PC-3 (cell line): Measurements from ENCODE around the gene BGLAP. TPM values are rescaled to one million over a fixed set of nuclear protein-coding genes. Genes with fewer than 3 reads are reported as not detected.

Source experiments
- ATAC-seq: fragments of 200-7000 bp; cut with Tn5 transposase; 2 replicates; pipeline ENCODE4 v1.9.1; 2020; ENCODE audit warnings: mild to moderate bottlenecking, moderate library complexity
- BruUV-seq: library from RNA; stranded (reverse); fragments of 400-500 nt; replicated peaks from 2 replicates; lab custom pipeline; 2021; lab: Mats Ljungman, UMichigan
- CTCF ChIA-PET: fragments of 300-600 bp; sonication (Branson Sonifier 250); formaldehyde crosslinking; loops from one replicate; lab custom pipeline; 2022; ENCODE audit warnings: antibody characterized with exemption; lab: Charles Lee
- POLR2A ChIA-PET: fragments of 300-600 bp; sonication (Branson Sonifier 250); formaldehyde crosslinking; loops from one replicate; lab custom pipeline; 2022; ENCODE audit warnings: antibody characterized with exemption; ENCODE audit not compliant: unreplicated experiment; lab: Charles Lee
- DNase-seq: peaks from one replicate; pipeline ENCODE4 v3.0.0-alpha.2; 2015
- H2AFZ ChIP-seq: fragments of 300-600 bp; sonication (generic); 2 replicates; pipeline ENCODE4 v1.6.0; 2016; ENCODE audit warnings: antibody characterized with exemption, low read length
- H3F3A ChIP-seq: fragments of 300-600 bp; sonication (generic); one replicate; pipeline ENCODE4 v1.6.0; 2017; ENCODE audit warnings: antibody characterized with exemption, low read length, control low read depth, mild to moderate bottlenecking; ENCODE audit not compliant: unreplicated experiment
- H3K27ac ChIP-seq: fragments of 300-600 bp; sonication (generic); 2 replicates; pipeline ENCODE4 v1.5.1; 2016; ENCODE audit warnings: mild to moderate bottlenecking, low read length
- H3K27me3 ChIP-seq: fragments of 300-600 bp; sonication (generic); 2 replicates; pipeline ENCODE4 v1.6.1; 2016; ENCODE audit warnings: low read length, mixed read lengths
- H3K36me3 ChIP-seq: fragments of 300-600 bp; sonication (generic); 2 replicates; pipeline ENCODE4 v1.6.1; 2016; ENCODE audit warnings: low read depth, mixed run types, low read length, mixed read lengths
- H3K4me1 ChIP-seq: fragments of 300-600 bp; sonication (generic); 2 replicates; pipeline ENCODE4 v1.5.1; 2016; ENCODE audit warnings: low read length; ENCODE audit not compliant: insufficient read depth
- H3K4me2 ChIP-seq: fragments of 300-600 bp; sonication (generic); 2 replicates; pipeline ENCODE4 v1.6.0; 2016; ENCODE audit warnings: low read length
- H3K4me3 ChIP-seq: fragments of 300-600 bp; sonication (generic); 2 replicates; pipeline ENCODE4 v1.5.1; 2016; ENCODE audit warnings: mild to moderate bottlenecking, low read length, mixed read lengths
- H3K79me2 ChIP-seq: fragments of 300-600 bp; sonication (generic); 2 replicates; pipeline ENCODE4 v1.6.1; 2017; ENCODE audit warnings: low read length, mixed read lengths
- H3K9ac ChIP-seq: fragments of 300-600 bp; sonication (generic); 2 replicates; pipeline ENCODE4 v1.6.0; 2016; ENCODE audit warnings: mild to moderate bottlenecking, low read length
- H3K9me2 ChIP-seq: fragments of 300-600 bp; sonication (generic); replicated peaks from 2 replicates; pipeline ENCODE4 v1.6.1; 2016; ENCODE audit warnings: mixed run types, low read length, mixed read lengths
- H3K9me3 ChIP-seq: fragments of 300-600 bp; sonication (generic); 2 replicates; pipeline ENCODE4 v1.6.1; 2016; ENCODE audit warnings: low read length, mixed read lengths
- H4K20me1 ChIP-seq: fragments of 300-600 bp; sonication (generic); 2 replicates; pipeline ENCODE4 v1.6.1; 2016; ENCODE audit warnings: low read length, mixed read lengths
- EZH2 ChIP-seq: fragments of 300-600 bp; sonication (generic); IDR thresholded peaks from one replicate; pipeline ENCODE4 v1.6.1; 2017; ENCODE audit warnings: antibody characterized with exemption, mild to moderate bottlenecking, low read length; ENCODE audit not compliant: unreplicated experiment
- EZH2phosphoT487 ChIP-seq: fragments of 300-600 bp; sonication (generic); IDR thresholded peaks from 2 replicates; pipeline ENCODE4 v1.6.1; 2018; ENCODE audit warnings: mild to moderate bottlenecking, antibody characterized with exemption, low read length, borderline replicate concordance
- intact Hi-C: fragments of 100-400 bp; cut with micrococcal nuclease; formaldehyde crosslinking; loops from 2 replicates; pipeline ENCODE4 v1.9.0; 2023
- total RNA-seq: library from RNA; depleted of rRNA; stranded (reverse); fragments of >200 nt; gene quantifications from 2 replicates; pipeline ENCODE4 v1.2.3, GENCODE V29; 2014
- TF ChIP-seq, protein P1 (sequence below): fragments of 300-600 bp; sonication (generic); conservative IDR thresholded peaks from 2 replicates; pipeline ENCODE4 v1.5.1; 2017; ENCODE audit warnings: antibody characterized with exemption, low read depth, mild to moderate bottlenecking, low read length

BGLAP gene
- total RNA-seq, 1 experiment from 2014 or later, result 2.5 TPM

DNA sequence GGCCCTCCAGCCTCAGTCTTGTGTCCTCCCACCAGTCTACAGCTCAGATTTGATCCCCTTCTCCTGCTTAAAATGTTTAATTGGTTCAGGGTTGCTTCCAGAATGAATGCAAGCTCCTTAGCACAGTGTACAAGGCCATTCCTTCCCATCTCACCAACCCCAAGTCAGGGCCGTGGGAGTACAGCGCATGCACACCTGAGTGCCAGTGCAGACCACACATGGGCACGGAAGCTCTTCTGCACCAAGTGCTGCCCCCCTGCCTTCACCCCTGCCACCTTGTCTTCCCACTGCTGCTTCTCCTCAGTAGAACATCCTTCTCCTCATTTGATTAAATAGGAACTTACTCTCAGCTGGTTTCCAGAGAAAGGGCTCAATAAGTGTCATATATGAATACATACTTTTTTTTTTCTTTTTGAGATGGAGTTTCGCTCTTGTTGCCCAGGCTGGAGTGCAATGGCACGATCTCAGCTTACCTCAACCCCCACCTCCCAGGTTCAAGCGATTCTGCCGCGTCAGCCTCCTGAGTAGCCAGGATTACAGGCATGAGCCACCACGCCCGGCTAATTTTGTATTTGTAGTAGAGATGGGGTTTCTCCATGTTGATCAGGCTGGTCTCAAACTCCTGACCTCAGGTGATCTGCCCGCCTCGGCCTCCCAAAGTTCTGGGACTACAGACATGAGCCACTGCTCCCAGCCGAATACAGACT, 19.8 kb upstream of the BGLAP start:
- ChIA-PET POLR2A (no interaction called here), CTCF (no interaction called here)
- H3K4me3 ChIP-seq, result no peak overlapping the region
- no peak overlapping the region for H3K27ac ChIP-seq
- H3K27me3 ChIP-seq, result no peaks in the 10 kb centered on the region
- no peak overlapping the region for H3K9ac ChIP-seq
- no peaks in the 10 kb centered on the region for H3K9me3 ChIP-seq
- H3K9me2 ChIP-seq, result no peaks in the 10 kb centered on the region
- H4K20me1 ChIP-seq, result no peaks in the 10 kb centered on the region
- ATAC-seq (no peak), DNase-seq (no peak)
- H3K4me2 ChIP-seq, result no peak overlapping the region
- H3K36me3 ChIP-seq, result peaks cover 8% of the 10 kb centered on the region
- no peak overlapping the region for H2AFZ ChIP-seq
- intact Hi-C loops, result no loop called here
- no TSS peak for BruUV-seq
- H3F3A ChIP-seq, result no peaks in the 10 kb centered on the region
- H3K79me2 ChIP-seq, result peaks cover 10% of the 10 kb centered on the region
- TF ChIP-seq EZH2, result no peak
- TF ChIP-seq, protein P1, sequence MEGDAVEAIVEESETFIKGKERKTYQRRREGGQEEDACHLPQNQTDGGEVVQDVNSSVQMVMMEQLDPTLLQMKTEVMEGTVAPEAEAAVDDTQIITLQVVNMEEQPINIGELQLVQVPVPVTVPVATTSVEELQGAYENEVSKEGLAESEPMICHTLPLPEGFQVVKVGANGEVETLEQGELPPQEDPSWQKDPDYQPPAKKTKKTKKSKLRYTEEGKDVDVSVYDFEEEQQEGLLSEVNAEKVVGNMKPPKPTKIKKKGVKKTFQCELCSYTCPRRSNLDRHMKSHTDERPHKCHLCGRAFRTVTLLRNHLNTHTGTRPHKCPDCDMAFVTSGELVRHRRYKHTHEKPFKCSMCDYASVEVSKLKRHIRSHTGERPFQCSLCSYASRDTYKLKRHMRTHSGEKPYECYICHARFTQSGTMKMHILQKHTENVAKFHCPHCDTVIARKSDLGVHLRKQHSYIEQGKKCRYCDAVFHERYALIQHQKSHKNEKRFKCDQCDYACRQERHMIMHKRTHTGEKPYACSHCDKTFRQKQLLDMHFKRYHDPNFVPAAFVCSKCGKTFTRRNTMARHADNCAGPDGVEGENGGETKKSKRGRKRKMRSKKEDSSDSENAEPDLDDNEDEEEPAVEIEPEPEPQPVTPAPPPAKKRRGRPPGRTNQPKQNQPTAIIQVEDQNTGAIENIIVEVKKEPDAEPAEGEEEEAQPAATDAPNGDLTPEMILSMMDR, result no peak
- TF ChIP-seq EZH2phosphoT487, result no peak
- peaks cover 23% of the 10 kb centered on the region for H3K4me1 ChIP-seq

DNA sequence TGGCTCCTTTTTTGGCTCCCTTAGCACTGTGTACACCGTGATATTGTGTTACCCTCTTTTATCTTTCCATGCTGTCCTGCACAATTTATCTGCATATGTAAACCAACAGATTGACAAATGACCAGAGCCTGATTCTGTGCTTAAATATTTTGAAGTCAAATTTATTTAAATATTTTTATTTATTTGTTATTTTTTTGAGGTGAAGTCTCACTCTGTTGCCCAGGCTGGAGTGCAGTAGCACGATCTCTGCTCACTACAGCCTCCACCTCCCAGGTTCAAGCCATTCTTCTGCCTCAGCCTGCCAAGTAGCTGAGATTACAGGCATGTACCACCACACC, 16.3 kb upstream of the BGLAP start:
- DNase-seq (no peak), ATAC-seq (no peak)
- Histone ChIP-seq H3K9ac (no peak overlapping the region), H3K4me2 (no peak overlapping the region), H3K9me3 (no peaks in the 10 kb centered on the region), H3K27ac (no peak overlapping the region), H3K36me3 (peaks cover 8% of the 10 kb centered on the region), H3F3A (no peaks in the 10 kb centered on the region), H3K79me2 (no peaks in the 10 kb centered on the region; the same call in 1 of the 2 replicates), H3K4me3 (no peak overlapping the region), H3K4me1 (peaks cover 12% of the 10 kb centered on the region), H2AFZ (no peak overlapping the region), H3K27me3 (no peaks in the 10 kb centered on the region), H4K20me1 (no peaks in the 10 kb centered on the region), H3K9me2 (no peaks in the 10 kb centered on the region)
- no TSS peak for BruUV-seq
- no peak for TF ChIP-seq EZH2phosphoT487
- TF ChIP-seq, protein P1, result no peak; the same call in 1 of the 2 replicates
- TF ChIP-seq EZH2, result no peak
- ChIA-PET CTCF (interaction anchor here (0.6 to 1.4 kb wide), 13 partner anchors 8 to 220 kb away, joined by 3 to 74 read pairs (median 8); partner anchors contain the start of genes PMF1 and SLC25A44), POLR2A (no interaction called here)
- intact Hi-C loops, result loop anchor here (1.0 kb wide), 2 partner anchors 79 to 135 kb away; no protein-coding TSS in a partner anchor

DNA sequence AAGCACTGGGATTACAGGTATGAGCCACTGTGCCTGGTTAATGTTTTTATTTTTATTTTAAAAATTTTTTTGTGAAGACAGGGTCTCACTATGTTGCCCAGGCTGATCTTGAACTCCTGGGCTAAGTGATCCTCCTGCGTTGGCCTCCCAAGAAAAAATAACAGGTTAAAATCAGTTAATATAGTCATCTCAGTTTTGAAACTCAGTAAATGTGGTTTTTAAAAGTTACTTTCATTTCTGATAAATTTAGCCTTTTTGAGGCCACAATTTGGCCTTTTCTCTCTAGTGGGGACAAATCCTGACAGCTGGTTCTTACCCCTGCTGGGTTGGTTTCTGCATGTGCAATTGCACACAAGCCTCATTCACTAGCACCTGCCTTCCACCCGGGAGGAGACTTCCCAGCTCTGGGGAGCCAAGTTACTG, 15.9 kb upstream of the BGLAP start:
- Histone ChIP-seq H3K36me3 (peaks cover 8% of the 10 kb centered on the region), H3K4me1 (peaks cover 12% of the 10 kb centered on the region), H3F3A (no peaks in the 10 kb centered on the region), H3K4me3 (no peak overlapping the region), H4K20me1 (no peaks in the 10 kb centered on the region), H3K9me3 (no peaks in the 10 kb centered on the region), H3K79me2 (no peaks in the 10 kb centered on the region; the same call in 1 of the 2 replicates), H3K4me2 (no peak overlapping the region), H3K27me3 (no peaks in the 10 kb centered on the region), H3K9me2 (no peaks in the 10 kb centered on the region), H2AFZ (no peak overlapping the region), H3K27ac (no peak overlapping the region), H3K9ac (no peak overlapping the region)
- ChIA-PET CTCF (interaction anchor here (0.7 kb wide), 1 partner anchor 9 kb away, joined by 3 read pairs; no protein-coding TSS in a partner anchor), POLR2A (interaction anchor here (0.7 kb wide), 1 partner anchor 1807 kb away, joined by 8 read pairs; no protein-coding TSS in a partner anchor)
- ATAC-seq, result no peak
- TF ChIP-seq EZH2phosphoT487 (no peak), EZH2 (no peak)
- TF ChIP-seq, protein P1, result no peak
- DNase-seq, result no peak
- intact Hi-C loops, result no loop called here
- no TSS peak for BruUV-seq
